GM18526 (cell line): ENCODE data around the gene AK4.

Experiments
- POLR2A ChIP-seq: IDR thresholded peaks from 3 replicates; pipeline ENCODE4 v1.6.1; 2011; ENCODE audit not compliant: insufficient read length; ENCODE audit errors: extremely low read depth

Gene AK4

DNA sequence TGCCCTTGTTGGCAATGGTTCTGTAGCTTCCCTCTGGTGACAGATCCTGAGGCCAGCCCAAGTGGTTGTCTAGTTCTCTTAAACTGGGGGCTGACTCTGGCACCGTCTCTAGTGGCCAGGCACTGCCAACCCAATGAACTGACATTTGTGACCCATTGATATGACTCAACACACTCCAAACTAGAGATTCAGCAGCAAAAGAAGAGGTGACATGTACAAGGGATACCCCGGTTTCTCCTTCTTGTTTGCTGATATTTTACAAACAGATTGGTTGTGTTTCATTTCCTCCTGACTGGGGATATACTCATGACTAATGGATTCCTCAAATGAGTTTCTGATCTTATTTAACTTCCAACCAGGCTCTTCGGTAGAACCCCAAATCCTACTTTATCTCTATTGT lies 95.5 kb downstream of the AK4 start:
- no peak for TF ChIP-seq POLR2A

DNA sequence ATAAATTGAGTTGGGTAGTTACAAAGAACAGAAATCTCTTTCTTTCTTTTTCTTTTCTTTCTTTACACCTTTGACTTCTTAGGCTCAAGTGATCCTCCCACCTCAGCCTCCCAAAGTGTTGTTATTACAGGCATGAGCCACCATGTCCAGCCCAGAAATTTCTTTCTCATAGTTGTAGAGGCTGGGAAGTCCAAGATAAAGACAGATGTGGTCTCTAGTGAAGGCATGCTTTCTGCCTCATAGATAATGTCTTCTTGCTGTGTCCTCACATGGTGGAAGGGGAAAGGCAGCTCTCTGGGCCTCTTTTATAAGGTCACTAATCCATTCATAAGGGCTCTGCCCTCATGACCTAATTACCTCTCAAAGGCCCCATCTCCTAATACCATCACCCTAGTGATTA lies 97.3 kb downstream of the AK4 start:
- TF ChIP-seq POLR2A = no peak

DNA sequence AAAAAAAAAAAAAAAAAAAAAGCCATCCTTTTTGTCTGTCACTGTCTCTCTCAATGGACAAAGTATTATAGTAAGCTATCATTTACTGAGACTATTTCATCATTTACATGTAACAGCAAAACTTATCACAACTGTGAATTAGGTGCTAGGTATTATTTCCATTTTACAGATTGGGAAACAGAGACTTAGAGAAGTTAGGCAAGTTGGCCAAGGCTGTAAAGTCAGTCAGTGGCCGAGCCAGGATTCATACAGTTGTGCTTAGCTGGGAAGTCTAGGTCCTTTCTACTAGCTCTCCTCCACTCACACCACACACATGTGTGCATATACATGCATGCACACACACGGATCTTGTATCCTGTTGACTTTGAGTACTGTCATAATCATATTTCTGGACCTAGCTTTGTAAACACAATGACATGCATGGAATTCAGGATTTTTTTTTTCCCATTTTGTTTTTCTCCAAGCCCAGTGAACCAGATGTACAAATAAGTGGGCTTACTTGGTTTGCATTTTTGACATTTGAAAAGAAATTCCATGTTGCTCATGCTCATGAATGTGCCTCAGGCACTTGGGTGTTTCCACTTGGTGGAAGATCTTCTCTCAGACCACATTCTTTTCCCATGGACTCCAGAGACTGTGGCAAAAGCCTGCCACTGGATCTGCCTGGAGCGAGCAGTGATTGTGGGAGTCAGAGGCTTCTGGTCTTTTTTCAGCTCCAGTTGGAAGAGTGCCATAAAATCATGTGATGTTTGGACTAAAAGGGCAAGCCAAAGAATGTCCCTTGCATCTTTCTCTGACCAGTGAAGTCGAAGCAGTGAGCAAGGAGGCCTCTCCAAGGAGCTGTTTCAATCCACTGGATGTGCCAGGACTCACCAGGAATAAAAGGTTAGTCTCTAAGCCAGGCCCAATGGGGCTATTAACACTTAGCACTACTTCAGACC lies 99.7 kb downstream of the AK4 start:
- no peak for TF ChIP-seq POLR2A

GRCh38 chr1:65250826-65251225 lies 102.8 kb downstream of the AK4 start:
- TF ChIP-seq POLR2A = no peak

- TF ChIP-seq POLR2A = no peak
These were observed 105.9 kb downstream of the AK4 start for GRCh38 chr1:65253800-65254319.

DNA sequence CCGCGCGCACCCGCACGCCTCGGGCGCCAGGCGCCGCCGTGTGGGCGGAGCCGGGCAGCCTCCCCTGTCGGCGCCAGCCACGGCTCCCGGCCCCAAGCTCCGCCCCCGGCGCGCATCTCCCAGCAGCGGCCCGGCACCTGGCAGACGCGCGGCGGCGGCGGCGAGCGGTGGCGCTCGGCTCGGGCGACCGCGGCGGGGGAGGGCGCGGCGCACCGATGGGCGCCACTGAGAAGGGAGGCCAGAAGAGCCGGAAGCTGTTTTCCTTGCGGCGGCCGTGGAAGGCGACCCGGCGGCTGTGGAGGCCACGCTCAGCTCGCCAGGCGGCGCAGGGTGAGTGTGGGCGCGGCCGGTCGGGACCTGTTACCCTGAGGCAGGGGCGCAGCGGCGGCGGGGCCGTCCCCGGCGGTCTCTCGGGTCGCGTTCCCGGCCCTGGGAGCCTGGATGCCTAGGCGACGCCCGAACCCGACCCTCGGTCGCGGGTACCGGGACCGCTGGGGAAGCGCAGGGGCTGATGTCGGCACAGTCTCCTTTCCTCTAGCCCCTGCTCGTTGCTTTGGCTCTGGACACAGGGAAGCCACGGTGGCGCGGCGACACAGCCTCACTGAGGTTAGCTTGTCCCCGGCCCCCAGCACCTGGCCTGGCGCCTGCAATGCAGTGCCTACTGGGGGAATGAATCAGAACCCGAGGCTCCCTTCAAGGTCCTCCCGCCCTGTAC lies 106.5 kb downstream of the AK4 start:
- no peak for TF ChIP-seq POLR2A

DNA sequence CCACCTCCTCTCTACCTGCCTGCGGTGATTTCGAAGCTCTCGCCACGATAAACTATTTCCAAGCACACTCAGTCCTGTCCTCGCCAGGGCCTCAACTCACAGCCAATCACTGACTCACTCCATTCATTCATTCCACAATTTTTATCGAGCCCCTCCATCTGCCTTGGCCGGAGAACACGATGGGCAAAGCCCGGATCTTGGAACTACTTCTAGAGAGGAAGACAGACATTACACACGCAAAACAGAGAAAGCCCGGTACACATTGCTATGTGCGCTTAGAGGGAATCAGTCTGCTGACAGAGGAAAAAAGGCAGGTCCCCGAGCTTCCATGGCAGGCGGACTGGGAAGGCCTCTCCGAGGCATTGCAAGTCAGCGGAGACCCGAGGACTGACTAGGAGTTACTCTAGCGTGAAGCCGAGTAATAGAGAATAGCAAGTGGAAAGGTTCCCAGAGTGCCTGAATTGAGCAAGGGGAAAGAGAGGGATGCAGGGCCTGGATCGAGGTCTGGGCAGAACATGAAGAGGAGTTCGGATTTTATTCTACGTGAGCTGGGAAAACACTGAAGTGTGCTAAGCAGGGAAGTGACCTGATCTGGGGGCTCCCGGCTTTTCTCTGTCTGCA lies 107.1 kb downstream of the AK4 start:
- TF ChIP-seq POLR2A = no peak

GRCh38 chr1:65255656-65256050 lies 107.7 kb downstream of the AK4 start:
- no peak for TF ChIP-seq POLR2A

- no peak for TF ChIP-seq POLR2A
These were observed 109.1 kb downstream of the AK4 start for GRCh38 chr1:65256860-65257708.

DNA sequence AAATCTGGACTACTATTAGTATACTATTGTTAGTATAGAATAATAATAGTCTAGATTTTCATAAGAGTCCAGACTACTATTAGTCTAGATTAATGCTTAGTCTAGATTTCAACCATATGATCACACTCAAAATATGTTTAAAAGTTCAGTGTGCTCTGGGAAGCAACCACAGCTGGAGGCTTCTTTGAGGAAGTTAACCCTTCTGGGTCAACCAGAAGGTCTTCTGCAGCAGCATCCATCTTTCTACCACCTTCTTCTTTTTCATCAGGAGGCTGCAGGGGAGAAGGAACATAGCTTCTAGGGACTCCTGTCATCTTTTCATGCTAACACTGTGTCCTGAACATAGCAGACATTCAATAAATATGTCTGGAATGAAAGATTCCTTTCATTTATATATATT lies 110.1 kb downstream of the AK4 start:
- TF ChIP-seq POLR2A = no peak

DNA sequence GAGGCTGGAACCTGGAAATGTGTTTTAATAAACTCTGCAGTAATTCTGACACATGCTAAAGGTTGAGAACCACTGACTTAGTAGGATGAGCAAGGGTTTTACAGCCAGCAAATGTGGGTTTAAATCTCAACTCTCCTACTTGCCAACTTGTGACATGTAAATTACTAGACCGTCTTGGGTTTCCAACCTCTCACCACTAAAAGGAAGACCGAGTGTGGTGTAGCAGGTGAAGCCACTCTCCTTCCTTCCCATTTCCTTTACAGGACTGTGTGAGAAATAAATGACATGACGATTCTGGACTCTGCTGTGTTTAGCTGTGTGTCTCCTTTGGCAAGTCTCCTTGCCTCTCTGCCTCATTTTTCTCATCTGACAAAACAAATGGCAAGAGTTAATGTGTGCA lies 111.8 kb downstream of the AK4 start:
- no peak for TF ChIP-seq POLR2A

GRCh38 chr1:65260851-65261473 lies 113.0 kb downstream of the AK4 start:
- no peak for TF ChIP-seq POLR2A

GRCh38 chr1:65263286-65263685 lies 115.3 kb downstream of the AK4 start:
- TF ChIP-seq POLR2A = no peak

DNA sequence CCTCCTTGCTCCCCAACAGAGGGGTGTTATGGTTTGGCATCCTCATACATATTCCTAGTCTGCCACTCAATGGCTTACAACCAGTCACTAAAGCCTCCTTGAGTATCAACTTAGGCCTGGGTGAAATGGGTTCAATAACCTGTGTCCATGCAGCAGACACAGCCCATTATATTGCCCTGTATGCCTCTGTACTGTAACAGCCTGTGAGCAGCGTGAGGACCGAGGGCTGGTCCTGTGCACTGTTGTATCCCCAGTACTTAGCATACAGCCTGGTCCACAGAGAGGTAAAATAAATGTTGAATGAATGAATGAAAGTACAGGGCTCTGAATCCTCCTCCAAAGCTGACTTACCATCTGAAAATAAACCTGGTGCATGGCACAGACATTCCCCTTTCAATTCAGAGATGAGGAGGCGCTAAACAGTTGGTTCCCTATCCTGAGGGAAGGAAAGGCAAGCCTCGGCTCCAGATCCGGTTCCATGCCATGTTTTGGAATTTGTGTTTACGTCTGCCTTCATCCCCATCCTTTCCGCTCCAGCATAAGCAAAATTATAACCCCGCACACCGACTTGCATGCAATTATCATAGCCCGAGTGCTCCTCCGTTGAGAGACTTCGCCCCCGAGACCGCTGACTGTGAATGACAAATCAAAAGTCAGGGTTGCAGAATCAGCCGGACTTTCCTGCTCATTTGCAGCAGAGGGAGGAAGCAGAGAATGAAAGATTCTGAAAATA lies 116.4 kb downstream of the AK4 start:
- TF ChIP-seq POLR2A = no peak

GRCh38 chr1:65265296-65265650 lies 117.3 kb downstream of the AK4 start:
- no peak for TF ChIP-seq POLR2A
